K562 (cell line): ENCODE measurements around the gene TRMT1. TPM values are rescaled to one million over a fixed set of nuclear protein-coding genes. Genes with fewer than 3 reads are reported as not detected.

Experiments
- BACH1 ChIP-seq: fragments of 200-800 bp; sonication (Bioruptor generic); IDR thresholded peaks from 2 replicates; pipeline ENCODE4 v1.6.1; 2016; ENCODE audit warnings: missing genetic modification characterization, missing compliant biosample characterization
- CEBPZ ChIP-seq: fragments of 150-350 bp; IDR thresholded peaks from 2 replicates; pipeline ENCODE4 v1.6.1; 2014; ENCODE audit warnings: low read depth, mild to moderate bottlenecking, low read length, borderline replicate concordance
- KAT7 ChIP-seq: sonication (generic); formaldehyde crosslinking; IDR thresholded peaks from 2 replicates; pipeline ENCODE4 v1.8.0; 2022; ENCODE audit warnings: missing genetic modification reagents, mild to moderate bottlenecking, borderline replicate concordance
- ZBTB11 ChIP-seq, 3 experiments: fragments of 200-800 bp in 1 of 3; fragments of 250-450 bp in 1 of 3; fragments of 450-650 bp in 1 of 3; sonication (Bioruptor Pico) in 1 of 3; sonication (Bioruptor generic) in 1 of 3; formaldehyde crosslinking in 1 of 3; IDR thresholded peaks; 2 replicates each; pipeline versions ENCODE4 v1.6.1 to v1.8.0; 2016 to 2022; ENCODE audit warnings: mild to moderate bottlenecking in 2 of 3, missing genetic modification characterization in 2 of 3, missing compliant biosample characterization in 1 of 3, moderate library complexity in 1 of 3
- ZNF398 ChIP-seq: fragments of 250-450 bp; sonication (Bioruptor Pico); IDR thresholded peaks from 2 replicates; pipeline ENCODE4 v1.8.0; 2021; ENCODE audit warnings: moderate library complexity, mild to moderate bottlenecking, inconsistent platforms
- ZNF407 ChIP-seq: fragments of 450-650 bp; IDR thresholded peaks from 2 replicates; pipeline ENCODE4 v1.6.1; 2016; ENCODE audit warnings: low read depth
- ZNF41 ChIP-seq: fragments of 250-450 bp; sonication (Bioruptor Pico); conservative IDR thresholded peaks from 2 replicates; pipeline ENCODE4 v1.4.0; 2020; ENCODE audit warnings: mild to moderate bottlenecking
- polyA plus RNA-seq, 8 experiments: library from polyadenylated mRNA; depleted of rRNA in 4 of 8; stranded (reverse) in 5 of 8; unstranded in 3 of 8; fragments of >200 nt; fragmentation: Nextera tagmentation in 2 of 8; fragmentation: Illumina TruSeq in 1 of 8; extraction: Ambion mirVana in 2 of 8; extraction: Trizol in 1 of 8; gene quantifications; 2 replicates each; pipeline versions ENCODE4 v1.2.1 to v1.2.3, GENCODE V29; 2011 to 2014; ENCODE audit warnings: inconsistent platforms in 1 of 8, missing spikeins in 1 of 8
- total RNA-seq, 7 experiments: library from RNA; depleted of rRNA in 6 of 7; stranded (reverse); fragments of >200 nt in 6 of 7; fragmentation: Illumina TruSeq in 2 of 7; extraction: Trizol in 2 of 7; gene quantifications; 2 replicates each; pipeline versions ENCODE4 v1.2.1 to v1.2.3, GENCODE V29; 2011 to 2021; ENCODE audit warnings: low replicate concordance in 1 of 7

Gene TRMT1
- total and polyA plus RNA-seq, 9 of the 15 experiments (the other 6 are each of a cell fraction or from before 2014, with no cell fraction given): 5.8 to 158 (median 54.3) TPM

GRCh38 chr19:13151605-13152355 lies 35.2 kb upstream of the TRMT1 start (continued):
- no peak; the same call in 1 of the 2 replicates for TF ChIP-seq BACH1 (tag)
- TF ChIP-seq CEBPZ: no peak
- no peak for TF ChIP-seq ZNF407
- no peak for TF ChIP-seq ZNF41 (CRISPR knock-in tag)
- TF ChIP-seq KAT7 (CRISPR knock-in tag): no peak; the same call in 1 of the 2 replicates
- TF ChIP-seq ZNF398 (CRISPR knock-in tag): no peak
- peak in 1 of 3 experiments; percentile 14; a peak in 2 of 6 replicates for TF ChIP-seq ZBTB11 (CRISPR knock-in tag; IDR thresholded peaks at IDR 0.05)
